DMS53 treated with DMSO at 0.1 percent for 48 hours (cell line): ENCODE results near the gene SLC36A4.
"Not testable (repeated sequence)": the region's sequence is repeated elsewhere in the genome, so short reads cannot be mapped to it uniquely, and the experiment has no call there.

Experiments
- DNase-seq: peaks from one replicate; lab custom pipeline; 2025; ENCODE audit not compliant: unreplicated experiment; lab: John Stamatoyannopoulos, UW

Gene SLC36A4

GRCh38 chr11:93197380-93198214, at the start of gene SLC36A4:
TSS of gene SLC36A4 (minus strand) at chr11:93197991. CDS start at chr11:93197832, 159 bp downstream.
- peak; percentile 98 for DNase-seq

DNA sequence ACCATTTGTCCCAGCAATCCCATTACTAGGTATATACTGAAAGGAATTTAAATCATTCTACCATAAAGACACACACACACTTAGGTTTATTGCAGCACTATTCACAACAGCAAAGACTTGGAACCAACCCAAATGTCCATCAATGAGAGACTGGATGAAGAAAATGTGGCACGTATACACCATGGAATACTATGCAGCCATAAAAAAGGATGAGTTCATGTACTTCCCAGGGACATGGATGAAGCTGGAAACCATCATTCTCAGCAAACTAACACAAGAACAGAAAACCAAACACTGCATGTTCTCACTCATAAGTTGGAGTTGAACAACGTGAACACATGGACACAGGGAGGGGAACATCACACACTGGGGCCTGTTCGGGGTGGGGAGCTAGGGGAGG, 49.0 kb upstream of the SLC36A4 start:
- not testable (repeated sequence) for DNase-seq

- no peak for DNase-seq
Observed at GRCh38 chr11:93244018-93244417, 46.2 kb upstream of the SLC36A4 start.

DNA sequence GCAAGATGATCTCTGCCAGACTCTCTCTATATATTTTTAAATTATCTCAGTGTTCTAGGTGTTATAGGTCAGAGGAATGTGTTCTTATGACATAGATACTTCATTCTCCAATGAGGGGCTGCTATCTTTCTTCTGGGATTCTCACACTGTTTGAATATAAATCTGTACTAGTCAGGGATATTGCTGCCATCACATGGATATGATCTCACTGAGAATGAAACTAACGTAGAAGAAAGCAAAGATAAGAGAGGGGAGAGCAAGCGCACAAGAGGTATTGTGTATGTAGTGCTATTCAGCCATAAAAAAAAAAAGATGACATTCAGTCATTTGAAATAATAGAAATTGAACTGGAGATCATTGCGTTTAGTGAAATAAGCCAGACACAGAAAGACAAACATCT, 42.2 kb upstream of the SLC36A4 start:
- no peak for DNase-seq

DNA sequence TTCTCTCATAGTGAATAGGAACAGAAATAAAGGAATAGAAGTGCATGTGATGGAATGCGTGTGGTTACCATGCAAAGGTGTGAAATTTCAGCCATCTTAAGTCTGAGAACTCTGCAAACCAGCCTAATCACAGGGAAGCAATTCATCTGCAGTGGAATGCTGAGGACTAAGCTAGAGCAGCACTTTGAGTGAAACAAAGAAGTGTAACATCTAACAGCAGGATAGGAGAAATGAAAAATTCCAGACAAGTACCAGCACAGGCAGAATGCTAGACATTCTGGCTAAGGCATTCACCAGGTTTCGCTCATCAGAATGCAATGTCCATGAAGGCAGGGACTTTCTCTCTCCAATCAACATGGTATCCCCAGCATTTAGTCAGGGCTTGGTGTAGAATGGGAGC, 41.2 kb upstream of the SLC36A4 start:
- DNase-seq, result no peak

DNA sequence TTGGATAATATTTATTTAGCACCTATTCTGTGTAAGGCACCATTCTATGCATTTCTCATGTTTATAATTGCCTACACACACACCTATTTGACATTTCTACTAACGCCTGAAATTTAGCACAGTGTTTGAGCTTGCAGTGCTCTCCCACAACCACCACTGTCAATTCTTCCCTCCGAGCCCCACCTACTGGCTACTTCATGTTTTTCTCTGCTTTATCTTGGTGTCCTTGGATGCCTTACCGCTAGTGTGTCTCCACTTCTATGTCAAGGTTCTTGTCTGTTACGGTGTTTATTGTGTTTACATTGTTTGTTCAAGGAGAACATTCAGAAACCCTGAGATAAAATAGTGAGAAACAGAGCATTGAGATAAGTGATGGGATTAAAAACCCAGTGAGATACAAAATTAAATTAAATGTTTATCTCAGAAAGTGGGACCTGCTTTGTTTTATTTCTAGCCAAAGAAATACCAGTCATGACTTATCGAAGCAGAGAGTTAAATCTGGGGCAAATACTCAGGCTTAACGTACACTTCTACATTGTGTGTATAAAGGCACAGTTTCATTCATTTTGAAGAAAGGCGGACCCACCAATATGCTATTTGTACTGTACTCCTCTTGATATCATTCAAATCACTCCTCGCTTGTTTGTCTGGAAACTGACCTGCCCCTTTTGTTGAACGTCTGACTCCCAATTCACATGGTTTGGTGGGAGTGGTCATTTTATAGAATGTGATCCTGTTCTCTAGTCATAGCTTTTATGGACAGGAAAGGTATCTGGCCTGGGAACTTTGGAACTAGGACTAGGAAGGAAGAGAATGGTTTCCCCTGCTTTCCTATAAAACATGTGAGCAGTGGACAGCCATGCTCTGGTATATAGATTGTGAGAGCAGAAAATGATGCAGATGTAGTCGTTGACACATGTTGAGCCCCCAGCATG, 39.2 kb upstream of the SLC36A4 start:
- no peak for DNase-seq

DNA sequence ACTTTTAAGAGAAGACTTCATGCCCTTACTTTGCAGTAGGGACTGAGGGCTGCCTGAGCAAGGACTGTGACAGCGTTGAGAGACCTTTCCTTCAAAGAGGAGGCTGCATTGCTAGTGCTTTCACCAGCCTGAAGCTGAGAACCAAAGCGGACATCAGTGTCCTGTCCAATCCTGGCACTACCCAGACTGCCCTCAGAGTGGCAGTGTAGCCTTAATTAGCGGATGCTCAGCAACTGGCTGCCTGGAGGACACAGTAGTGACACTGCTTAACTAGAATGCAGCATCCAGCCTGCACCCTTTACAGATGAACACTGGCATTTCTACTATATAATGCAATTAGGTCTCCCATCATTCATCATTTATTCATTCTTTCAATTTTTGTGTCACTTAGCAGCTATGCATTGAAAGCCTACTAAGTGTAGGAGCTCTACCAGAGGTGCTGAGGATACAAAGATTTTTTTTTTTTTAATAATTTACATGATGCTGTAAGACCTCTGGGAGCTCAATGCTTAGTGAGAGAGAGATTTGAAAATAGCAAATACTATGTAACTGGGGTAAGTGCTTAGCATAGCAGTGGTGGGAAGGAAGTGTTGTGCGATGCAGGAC, 36.9 kb upstream of the SLC36A4 start:
- DNase-seq, result peak; percentile 96

GRCh38 chr11:93229876-93230275, 32.1 kb upstream of the SLC36A4 start:
- DNase-seq, result no peak

DNA sequence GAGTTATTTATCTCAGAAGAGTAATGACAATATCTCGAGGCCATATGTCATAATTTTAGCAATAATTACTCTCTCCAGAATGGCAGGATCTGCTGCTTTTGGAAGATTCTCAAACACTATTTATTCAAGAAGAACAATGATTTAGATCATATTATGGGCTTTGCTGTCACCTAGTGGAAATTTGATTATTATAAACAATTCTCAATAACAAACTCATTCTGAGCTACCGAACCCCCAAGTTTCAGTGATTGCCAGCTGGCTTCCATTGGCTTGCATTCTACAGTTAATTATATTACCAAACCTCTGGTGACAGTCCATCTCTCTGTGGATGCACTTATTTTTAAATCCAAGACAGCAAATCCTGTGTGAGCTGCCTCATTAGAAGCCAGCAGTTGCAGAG, 27.9 kb upstream of the SLC36A4 start:
- peak; percentile 86 for DNase-seq

DNA sequence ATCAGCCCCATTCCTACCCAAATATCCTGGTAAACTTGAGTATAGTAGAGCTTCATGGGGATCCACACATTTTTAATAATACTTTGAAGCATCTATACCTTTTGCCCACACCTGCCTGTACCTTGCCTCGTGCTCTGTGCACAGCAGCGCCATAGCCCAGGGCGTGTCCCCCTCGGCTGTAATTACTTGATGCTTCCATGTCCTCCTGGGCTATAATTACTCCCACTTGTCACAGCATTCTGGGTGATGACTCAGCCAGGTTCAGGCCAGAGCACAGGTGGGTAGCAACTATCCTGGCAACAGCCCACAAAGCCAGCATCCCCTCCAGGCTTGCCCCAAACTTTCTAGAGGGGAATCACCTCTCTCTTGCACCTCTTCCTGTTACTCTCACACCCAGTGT, 23.7 kb upstream of the SLC36A4 start:
- DNase-seq, result peak; percentile 96

DNA sequence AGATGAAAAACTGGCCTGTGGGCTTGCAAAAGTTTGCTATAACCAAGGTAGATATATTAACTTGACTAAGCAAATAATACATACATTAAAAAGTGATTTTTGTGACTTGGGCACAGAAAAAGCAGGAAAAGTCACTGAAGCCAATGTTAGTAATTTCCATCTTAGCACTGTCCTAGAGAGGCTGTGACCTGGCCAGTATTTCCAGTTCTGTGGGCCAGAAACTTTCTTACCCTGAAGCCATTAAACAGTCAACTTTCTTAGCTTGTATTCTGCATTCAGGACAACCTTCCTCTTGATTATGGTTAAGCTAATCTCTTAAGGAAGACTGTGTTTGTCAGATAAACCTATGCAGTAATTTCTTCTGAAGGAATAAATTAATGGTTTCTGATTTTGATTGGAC, 22.3 kb upstream of the SLC36A4 start:
- peak; percentile 27 for DNase-seq

DNA sequence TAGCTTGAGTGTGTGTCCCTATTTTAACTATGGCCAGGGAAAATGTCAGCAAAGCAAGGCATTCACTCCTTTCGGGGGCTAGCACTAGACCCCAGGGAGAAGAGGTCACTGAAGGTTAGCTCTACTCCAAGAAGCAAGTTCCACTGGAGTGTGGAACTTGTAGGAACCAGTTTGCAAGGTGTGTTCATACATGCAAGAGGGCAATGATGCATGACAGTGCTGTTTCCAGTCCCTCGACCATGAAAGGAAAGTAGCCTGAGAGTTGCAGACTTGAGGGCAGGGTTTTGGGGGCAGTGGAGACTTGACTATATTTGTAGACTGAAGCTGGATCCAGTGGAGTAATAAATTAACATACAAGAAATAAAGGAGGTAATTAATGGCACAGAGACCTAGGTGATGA, 21.6 kb upstream of the SLC36A4 start:
- DNase-seq, result peak; percentile 92

GRCh38 chr11:93216511-93217101, 18.8 kb upstream of the SLC36A4 start:
- DNase-seq, result peak; percentile 100

DNA sequence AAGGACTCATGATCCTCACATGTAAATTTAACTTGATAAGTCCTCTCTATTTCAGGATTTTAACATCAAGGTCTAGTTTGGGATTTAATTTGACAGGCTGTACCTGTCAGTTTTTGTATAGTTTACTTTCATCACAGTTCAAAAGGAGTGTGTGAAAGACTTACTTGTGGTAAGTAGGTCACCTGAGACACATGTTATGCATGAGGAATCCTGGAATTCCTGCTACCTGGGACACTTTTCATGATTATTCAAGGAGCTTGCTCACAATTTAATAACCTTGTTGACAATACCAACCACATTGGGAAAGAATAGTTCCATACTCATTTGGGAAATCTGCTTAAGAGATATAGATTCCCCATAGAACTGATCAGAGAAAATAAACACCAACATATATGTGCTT, 15.8 kb upstream of the SLC36A4 start:
- DNase-seq, result no peak

DNA sequence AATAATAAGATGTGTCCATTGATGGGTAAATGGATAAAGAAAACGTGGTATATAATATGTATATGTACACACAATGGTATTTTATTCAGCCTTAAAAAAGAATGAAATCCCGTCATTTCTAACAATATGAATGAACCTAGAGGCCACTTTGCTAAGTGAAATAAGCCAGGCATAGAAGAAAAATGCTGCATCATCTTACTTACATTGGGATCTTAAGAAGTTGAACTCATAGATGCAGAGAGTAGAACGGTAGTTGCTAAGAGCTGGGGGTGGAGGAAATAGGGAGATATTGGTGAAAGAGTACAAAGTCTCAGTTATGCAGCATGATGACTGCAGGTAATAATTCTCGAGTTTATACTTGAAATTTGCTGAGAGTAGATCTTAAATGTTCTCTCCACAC, 14.3 kb upstream of the SLC36A4 start:
- DNase-seq, result peak; percentile 27

DNA sequence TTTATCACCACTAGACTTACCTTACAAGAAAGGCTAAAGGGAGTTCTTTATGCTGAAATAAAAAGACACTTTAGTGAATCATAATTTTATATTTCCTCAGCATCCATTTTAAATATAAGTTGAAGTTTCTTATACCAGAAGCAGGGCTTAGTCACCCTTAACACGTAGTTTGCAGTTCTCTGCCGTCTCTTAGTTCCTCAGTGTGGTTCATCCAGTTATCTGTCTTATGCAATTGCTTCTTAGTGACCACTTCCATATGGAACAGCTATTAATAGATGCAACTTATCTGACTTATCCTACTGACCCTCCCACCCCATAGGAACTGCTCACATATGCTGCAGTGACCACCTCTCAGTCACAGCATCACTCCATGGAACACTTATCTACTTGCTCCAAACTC, 11.7 kb upstream of the SLC36A4 start:
- DNase-seq, result no peak

- no peak for DNase-seq
Observed at GRCh38 chr11:93208663-93209270, 11.0 kb upstream of the SLC36A4 start.

DNA sequence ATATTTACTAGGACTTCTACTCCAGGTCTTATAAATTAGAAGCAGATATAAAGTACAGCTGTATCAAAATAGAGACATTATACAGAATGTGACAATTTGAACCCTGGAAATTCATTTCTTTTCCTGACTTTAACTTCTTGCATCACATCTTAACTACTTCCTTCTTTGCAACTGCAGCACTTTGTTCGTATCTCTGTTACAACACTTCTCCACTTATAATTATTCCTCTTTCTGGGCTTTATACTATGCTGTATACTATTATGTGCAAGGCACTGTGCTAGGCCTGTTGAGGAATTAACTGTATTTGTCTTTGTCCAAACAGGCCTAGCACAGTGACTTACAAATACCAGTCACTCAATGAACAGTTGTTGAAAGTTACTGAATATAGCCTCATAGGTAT, 1.8 kb upstream of the SLC36A4 start:
- DNase-seq, result no peak

- peak; percentile 77 for DNase-seq
Observed at GRCh38 chr11:93198215-93198845, 539 bp upstream of the SLC36A4 start.

- DNase-seq, result no peak
Observed at GRCh38 chr11:93196816-93197379, 893 bp downstream of the SLC36A4 start.
